ENCODE results near the gene XYLB.

GRCh38 chr3:38359038-38359437 is 12.5 kb downstream of the XYLB start:
- TF ChIP-seq CTCF (IDR thresholded peaks at IDR 0.05; ENCODE audit: poor library complexity, severe bottlenecking) (no peak), POLR2AphosphoS5 (IDR thresholded peaks at IDR 0.05) (no peak), EZH2 (IDR thresholded peaks at IDR 0.05; ENCODE audit: borderline replicate concordance, insufficient read depth, low read length, poor library complexity, severe bottlenecking) (no peak)
